ENCODE measurements around the gene CNTNAP5.

DNA sequence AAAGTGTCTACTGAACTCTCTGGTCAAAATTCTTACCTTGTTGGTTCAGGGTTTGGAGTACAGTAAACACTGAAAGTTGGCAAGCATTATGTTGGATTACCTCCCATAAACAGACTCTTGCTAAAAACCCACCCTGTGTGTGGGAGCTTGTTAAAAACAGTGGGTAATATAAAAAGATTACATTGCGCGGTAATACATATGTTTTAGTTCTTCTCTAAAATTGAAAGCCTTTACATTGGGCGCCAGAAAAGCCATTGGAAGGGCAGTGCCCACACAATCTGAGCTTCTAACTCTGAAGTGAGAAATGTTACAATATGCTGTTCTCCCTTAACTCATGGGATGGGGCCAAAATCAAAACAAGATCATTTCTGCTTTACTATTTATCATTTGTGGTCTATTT lies 510.7 kb downstream of the CNTNAP5 start:
- TF ChIP-seq SP1 (IDR thresholded peaks at IDR 0.05) (no peak), BHLHE40 (IDR thresholded peaks at IDR 0.05; ENCODE audit: borderline replicate concordance) (no peak), ELF4 (IDR thresholded peaks at IDR 0.05) (no peak), PKNOX1 (IDR thresholded peaks at IDR 0.05) (no peak), FOXM1 (IDR thresholded peaks at IDR 0.05; ENCODE audit: borderline replicate concordance) (no peak), NFRKB (IDR thresholded peaks at IDR 0.05) (no peak), FOXA1 (IDR thresholded peaks at IDR 0.05) (no peak), LEF1 (IDR thresholded peaks at IDR 0.05; ENCODE audit: borderline replicate concordance) (no peak), SUZ12 (IDR thresholded peaks at IDR 0.05) (no peak), TARDBP (IDR thresholded peaks at IDR 0.05) (no peak), L3MBTL2 (conservative IDR thresholded peaks at IDR 0.05) (no peak)

Measured in HEK293T (cell line).